Naive thymus-derived CD8-positive, alpha-beta T cell (primary cell): ENCODE results near the gene MRPL53. TPM values are rescaled to one million over a fixed set of nuclear protein-coding genes. Genes with fewer than 3 reads are reported as not detected.
"Not testable (repeated sequence)": the region's sequence is repeated elsewhere in the genome, so short reads cannot be mapped to it uniquely, and the experiment has no call there.

Experiments used
- ATAC-seq, 2 donors: fragments of 150-1000 bp; cut with Tn5 transposase in 1 of 2; sonication (Bioruptor Pico), chemical (Tn5 transposase) in 1 of 2; 1 replicate in 1 of 2; 2 replicates in 1 of 2; pipeline ENCODE4 v1.10.0; 2021; ENCODE audit warnings: mild to moderate bottlenecking in 2 of 2, moderate library complexity in 2 of 2
- POLR2A ChIA-PET: fragments of 350-600 bp; sonication (Branson Sonifier 250); formaldehyde crosslinking; loops from one replicate; lab custom pipeline; 2021; ENCODE audit warnings: antibody characterized with exemption; lab: Charles Lee
- DNase-seq, 10 donors: peaks; one replicate each; pipeline versions ENCODE4 v3.0.0 to v3.0.0-alpha.2; 2020 to 2022
- H3K27ac Mint-ChIP-seq, 10 donors: one replicate each; pipeline ENCODE4 v1.8.0; 2020 to 2022; ENCODE audit warnings: mild to moderate bottlenecking in 10 of 10, mixed read lengths in 10 of 10, moderate library complexity in 4 of 10, inconsistent platforms in 1 of 10
- H3K27me3 Mint-ChIP-seq, 5 donors: one replicate each; pipeline ENCODE4 v1.8.0; 2021 to 2022; ENCODE audit warnings: mixed read lengths in 5 of 5
- H3K36me3 Mint-ChIP-seq, 3 donors: one replicate each; pipeline ENCODE4 v1.8.0; 2020 to 2022; ENCODE audit warnings: mixed read lengths in 3 of 3, mild to moderate bottlenecking in 2 of 3, inconsistent platforms in 1 of 3
- H3K4me1 Mint-ChIP-seq, 4 donors: one replicate each; pipeline ENCODE4 v1.8.0; 2021 to 2022; ENCODE audit warnings: mixed read lengths in 4 of 4
- H3K4me3 Mint-ChIP-seq, 10 donors: one replicate each; pipeline ENCODE4 v1.8.0; 2020 to 2022; ENCODE audit warnings: mild to moderate bottlenecking in 10 of 10, mixed read lengths in 10 of 10, moderate library complexity in 6 of 10, inconsistent platforms in 1 of 10
- H3K9me3 Mint-ChIP-seq, 9 donors: one replicate each; pipeline ENCODE4 v1.8.0; 2020 to 2022; ENCODE audit warnings: mixed read lengths in 9 of 9, mild to moderate bottlenecking in 3 of 9, inconsistent platforms in 1 of 9, moderate library complexity in 1 of 9
- polyA plus RNA-seq, 3 donors: library from polyadenylated mRNA; unstranded; fragments of 300-500 nt; fragmentation: Illumina TruSeq; gene quantifications; one replicate each; pipeline ENCODE4 v1.2.3, GENCODE V29; 2021
- total RNA-seq, 8 experiments: library from RNA in 2 of 8; stranded (reverse) in 2 of 8; gene quantifications; one replicate each; pipeline ENCODE4 v1.2.3 and lab custom pipeline; 2021 to 2026

Gene MRPL53
- total and polyA plus RNA-seq, 5 experiments from 2014 or later = 72.0 to 171 (median 148) TPM

- DNase-seq = no peak
- no peak for ATAC-seq
- Mint-ChIP-seq H3K9me3 (peaks cover 0 to 1% (median 0%) of the 10 kb centered on the region in 9 donors), H3K27ac (peak overlapping the region in 1 of 10 donors; percentile 32), H3K4me3 (no peak overlapping the region), H3K27me3 (no peaks in the 10 kb centered on the region), H3K36me3 (peaks cover 0 to 56% (median 12%) of the 10 kb centered on the region in 3 donors), H3K4me1 (peaks cover 0 to 6% (median 2%) of the 10 kb centered on the region in 4 donors)
- POLR2A ChIA-PET = no interaction called here
Observed at GRCh38 chr2:74491648-74492544, 19.4 kb upstream of the MRPL53 start.

DNA sequence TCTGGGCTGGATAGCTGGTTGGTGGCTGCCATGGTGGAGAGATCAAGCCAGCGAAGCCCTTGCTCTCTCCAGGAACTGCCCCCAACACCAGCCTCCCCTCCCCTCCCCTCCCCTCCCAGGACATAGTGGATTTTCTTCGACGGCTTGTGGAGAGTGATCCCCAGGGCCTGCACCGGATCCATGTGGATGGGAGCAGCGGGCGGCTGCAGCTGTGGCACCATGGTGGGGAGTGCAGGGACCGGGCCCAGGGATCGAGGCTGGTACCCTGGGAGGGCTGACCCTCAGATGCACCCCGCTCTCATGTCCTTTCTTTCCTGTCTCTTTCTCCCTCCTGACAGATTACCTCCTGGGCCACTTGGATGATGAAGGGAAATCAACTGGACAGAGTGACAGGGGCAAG, 17.4 kb upstream of the MRPL53 start:
- ATAC-seq (no peak), DNase-seq (no peak)
- no peaks in the 10 kb centered on the region for H3K27me3 Mint-ChIP-seq
- H3K4me1 Mint-ChIP-seq = peaks cover 4 to 13% (median 8%) of the 10 kb centered on the region in 4 donors
- no peaks in the 10 kb centered on the region for H3K9me3 Mint-ChIP-seq
- H3K27ac Mint-ChIP-seq = no peak overlapping the region
- H3K4me3 Mint-ChIP-seq = no peak overlapping the region
- POLR2A ChIA-PET = no interaction called here
- peaks cover 0 to 74% (median 14%) of the 10 kb centered on the region in 3 donors for H3K36me3 Mint-ChIP-seq

- Mint-ChIP-seq H3K4me3 (no peak overlapping the region), H3K4me1 (peaks cover 6 to 17% (median 9%) of the 10 kb centered on the region in 4 donors), H3K27ac (peak overlapping the region in 2 of 10 donors; percentile 49 to 75), H3K27me3 (no peaks in the 10 kb centered on the region), H3K9me3 (no peaks in the 10 kb centered on the region), H3K36me3 (peaks cover 0 to 70% (median 11%) of the 10 kb centered on the region in 3 donors)
- DNase-seq (no peak), ATAC-seq (no peak)
- POLR2A ChIA-PET = no interaction called here
Observed at GRCh38 chr2:74488643-74489481, 16.4 kb upstream of the MRPL53 start.

- DNase-seq (no peak), ATAC-seq (no peak)
- no peaks in the 10 kb centered on the region for H3K27me3 Mint-ChIP-seq
- H3K4me1 Mint-ChIP-seq = peaks cover 15 to 31% (median 21%) of the 10 kb centered on the region in 4 donors
- POLR2A ChIA-PET = interaction anchor here (0.7 to 0.8 kb wide), 2 partner anchors 14 to 47 kb away, joined by 3 read pairs; no protein-coding TSS in a partner anchor
- no peaks in the 10 kb centered on the region for H3K9me3 Mint-ChIP-seq
- H3K4me3 Mint-ChIP-seq = no peak overlapping the region
- peaks cover 0 to 48% (median 7%) of the 10 kb centered on the region in 3 donors for H3K36me3 Mint-ChIP-seq
- H3K27ac Mint-ChIP-seq = peak overlapping the region in 1 of 10 donors; percentile 67
Observed at GRCh38 chr2:74486141-74486540, 13.7 kb upstream of the MRPL53 start.

GRCh38 chr2:74483675-74484164, 11.2 kb upstream of the MRPL53 start:
- not testable (repeated sequence) for H3K27me3 Mint-ChIP-seq, DNase-seq, H3K9me3 Mint-ChIP-seq, ATAC-seq
- POLR2A ChIA-PET = interaction anchor here (0.7 to 5.4 kb wide), 15 partner anchors 10 to 305 kb away, joined by 3 to 159 read pairs (median 7); partner anchors contain the start of genes AUP1, HTRA2, INO80B and MOGS
- Mint-ChIP-seq H3K36me3 (peaks cover 0 to 50% (median 7%) of the 10 kb centered on the region in 3 donors), H3K4me3 (peak overlapping the region; percentile 90 to 100 (median 100)), H3K4me1 (peaks cover 15 to 47% (median 36%) of the 10 kb centered on the region in 4 donors), H3K27ac (peak overlapping the region in 9 of 10 donors; percentile 99 to 100 (median 100))

DNA sequence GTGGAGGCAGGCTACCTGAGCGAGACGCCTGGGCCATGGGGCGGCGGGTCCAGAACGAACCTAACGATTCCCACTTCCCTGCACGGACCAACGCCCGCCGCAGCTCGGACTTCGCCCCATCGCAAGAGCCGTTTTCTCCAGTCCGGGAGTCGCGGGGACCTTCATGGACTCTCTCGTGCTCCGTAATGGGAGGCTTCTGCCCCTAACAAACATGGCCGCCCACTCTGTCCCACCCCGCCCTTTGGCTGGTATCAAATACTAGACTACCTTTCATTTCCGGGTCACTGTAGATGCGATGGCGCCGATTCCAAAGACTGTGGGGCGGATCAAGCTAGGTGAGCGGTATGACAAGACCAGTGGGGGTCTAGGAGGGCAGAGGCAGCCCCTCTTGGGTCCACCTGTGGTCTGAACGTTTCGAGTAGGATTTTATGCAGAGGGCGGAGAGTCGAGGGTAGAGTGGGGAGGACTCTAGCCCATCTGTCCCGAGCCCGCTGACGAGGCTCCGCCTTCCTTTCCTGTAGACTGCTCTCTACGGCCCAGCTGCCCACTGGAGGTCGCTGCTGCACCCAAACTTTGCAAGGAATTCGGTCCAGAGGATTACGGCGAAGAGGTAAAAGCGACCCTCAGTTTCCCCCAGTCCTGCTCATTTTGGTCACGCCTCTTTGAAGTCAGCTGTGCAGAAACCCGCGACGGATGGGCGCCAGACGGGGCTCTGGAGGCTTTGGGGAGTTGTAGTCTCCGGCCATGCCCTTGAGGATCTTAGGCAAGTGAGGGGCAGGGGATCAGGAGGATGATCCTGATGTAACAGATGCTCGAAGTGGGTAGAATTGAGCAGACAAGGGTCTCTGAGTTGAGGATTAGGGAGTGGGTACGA, 10.6 kb upstream of the MRPL53 start, which contains the start of the genes CCDC142 and TTC31:
Gene CCDC142, minus strand, starts transcription at position 198 of the 874 bp plus-strand sequence. Its CDS starts 161 bp downstream, at position 37.
Gene TTC31, plus strand, starts transcription at position 281 of the 874 bp plus-strand sequence. Its CDS starts 15 bp downstream, at position 296.
- peak within 1 kb of the TSS; percentile 90 to 100 (median 100) for H3K4me3 Mint-ChIP-seq
- no peaks in the 10 kb centered on the region for H3K27me3 Mint-ChIP-seq
- DNase-seq = peak; percentile 80 to 99 (median 93)
- POLR2A ChIA-PET = interaction anchor here (0.8 to 5.4 kb wide), 21 partner anchors 10 to 305 kb away, joined by 3 to 159 read pairs (median 5); partner anchors contain the start of genes AUP1, C2orf81, HTRA2 and INO80B
- peaks cover 0 to 51% (median 7%) of the 10 kb centered on the region in 3 donors for H3K36me3 Mint-ChIP-seq
- peaks cover 15 to 47% (median 36%) of the 10 kb centered on the region in 4 donors for H3K4me1 Mint-ChIP-seq
- H3K27ac Mint-ChIP-seq = peak within 1 kb of the TSS; percentile 97 to 100 (median 100)
- no peaks in the 10 kb centered on the region for H3K9me3 Mint-ChIP-seq
- peak; percentile 91 to 93 for ATAC-seq

DNA sequence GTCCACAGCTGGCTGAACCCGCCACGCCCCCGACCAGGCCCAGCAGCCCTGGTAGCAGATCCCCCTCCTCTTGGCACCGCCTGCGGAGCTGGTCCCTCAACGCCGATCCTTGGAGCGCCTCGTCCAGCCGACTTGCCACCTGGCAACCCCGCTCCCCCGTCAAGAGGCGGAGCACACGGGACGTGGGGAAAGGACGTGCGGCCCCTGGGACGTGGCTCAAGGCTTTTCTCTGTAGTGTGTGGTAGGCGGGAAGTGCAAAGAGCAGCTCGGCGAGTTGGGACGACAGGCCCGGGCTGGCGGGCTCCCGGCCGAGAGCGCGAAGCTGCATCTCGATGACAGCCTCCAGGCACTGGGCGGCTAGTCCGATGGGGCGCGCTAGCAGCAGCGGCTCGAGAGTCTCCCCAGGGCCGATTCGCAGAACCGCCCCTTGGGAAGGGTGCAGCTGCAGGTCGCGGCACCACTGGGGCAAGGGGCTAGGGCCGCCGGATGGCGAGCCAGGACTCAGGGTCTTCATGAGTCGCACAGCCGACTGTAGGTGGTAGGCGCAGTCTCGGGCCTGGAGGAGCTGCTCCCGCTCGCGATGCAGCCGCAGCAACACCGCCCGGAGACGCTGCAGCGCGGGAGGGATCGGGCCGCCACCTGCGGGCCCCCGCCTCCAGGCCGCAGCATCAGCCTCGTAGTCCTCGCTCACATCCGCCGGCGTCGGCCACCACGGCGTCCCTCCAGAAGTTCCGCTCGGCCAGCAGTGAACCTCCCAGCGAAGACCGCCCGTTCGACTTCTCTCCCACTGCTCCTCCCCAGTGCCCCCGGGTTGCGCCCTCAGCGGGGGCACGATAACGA, 9.7 kb upstream of the MRPL53 start:
- Mint-ChIP-seq H3K27ac (peak overlapping the region; percentile 97 to 100 (median 100)), H3K4me3 (peak overlapping the region; percentile 90 to 100 (median 100)), H3K36me3 (peaks cover 0 to 52% (median 7%) of the 10 kb centered on the region in 3 donors), H3K4me1 (peaks cover 18 to 51% (median 38%) of the 10 kb centered on the region in 4 donors), H3K9me3 (no peaks in the 10 kb centered on the region), H3K27me3 (no peaks in the 10 kb centered on the region)
- DNase-seq = peak in 6 of 10 donors; percentile 31 to 76 (median 40)
- ATAC-seq = peak; percentile 50 to 56
- POLR2A ChIA-PET = interaction anchor here (0.6 to 5.4 kb wide), 22 partner anchors 9 to 356 kb away, joined by 3 to 159 read pairs (median 5); partner anchors contain the start of genes AUP1, C2orf81, HTRA2 and INO80B

- H3K4me1 Mint-ChIP-seq = peaks cover 16 to 49% (median 35%) of the 10 kb centered on the region in 4 donors
Observed at GRCh38 chr2:74481431-74481830, 9.0 kb upstream of the MRPL53 start.

DNA sequence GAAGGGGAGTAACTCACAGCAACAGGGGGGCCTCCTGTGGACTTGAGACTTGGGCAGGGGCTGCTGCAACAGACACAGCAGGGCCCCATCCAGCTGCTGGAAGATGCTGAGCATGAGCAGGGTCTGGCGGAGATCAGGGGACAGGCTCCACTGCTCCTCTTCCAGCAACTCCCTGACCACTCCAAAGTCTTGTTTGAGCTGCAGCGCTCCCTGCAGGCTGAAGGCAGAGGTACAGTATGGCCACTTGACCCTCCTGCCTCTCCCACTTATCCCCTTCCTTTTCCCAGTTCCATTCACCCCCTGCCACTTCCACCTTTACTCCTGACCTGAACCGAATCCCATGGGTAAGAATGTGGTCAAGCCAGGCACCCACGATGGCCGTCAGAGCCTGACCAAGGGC, 2.4 kb upstream of the MRPL53 start:
- Mint-ChIP-seq H3K36me3 (peaks cover 0 to 35% (median 14%) of the 10 kb centered on the region in 3 donors), H3K9me3 (no peaks in the 10 kb centered on the region), H3K4me3 (peak overlapping the region in 2 of 10 donors; percentile 48 to 62), H3K27me3 (no peaks in the 10 kb centered on the region), H3K4me1 (peaks cover 20 to 46% (median 32%) of the 10 kb centered on the region in 4 donors), H3K27ac (peak overlapping the region in 2 of 10 donors; percentile 20 to 29)
- ATAC-seq (no peak), DNase-seq (no peak)
- POLR2A ChIA-PET = interaction anchor here (0.9 to 5.8 kb wide), 4 partner anchors 7 to 111 kb away, joined by 3 to 172 read pairs (median 44); partner anchors contain the start of genes CCDC142, INO80B, MOGS and TTC31

More at GRCh38 chr2:74481431-74481830, 9.0 kb upstream of the MRPL53 start:
- no peak for DNase-seq
- no peak for ATAC-seq
- Mint-ChIP-seq H3K9me3 (no peaks in the 10 kb centered on the region), H3K27me3 (no peaks in the 10 kb centered on the region), H3K4me3 (peak overlapping the region; percentile 67 to 100 (median 100)), H3K27ac (peak overlapping the region in 7 of 10 donors; percentile 20 to 100 (median 56)), H3K36me3 (peaks cover 0 to 49% (median 7%) of the 10 kb centered on the region in 3 donors)
- POLR2A ChIA-PET = interaction anchor here (0.6 to 5.4 kb wide), 8 partner anchors 8 to 42 kb away, joined by 3 to 159 read pairs (median 12); partner anchors contain the start of genes INO80B, MOGS, MRPL53 and PCGF1

DNA sequence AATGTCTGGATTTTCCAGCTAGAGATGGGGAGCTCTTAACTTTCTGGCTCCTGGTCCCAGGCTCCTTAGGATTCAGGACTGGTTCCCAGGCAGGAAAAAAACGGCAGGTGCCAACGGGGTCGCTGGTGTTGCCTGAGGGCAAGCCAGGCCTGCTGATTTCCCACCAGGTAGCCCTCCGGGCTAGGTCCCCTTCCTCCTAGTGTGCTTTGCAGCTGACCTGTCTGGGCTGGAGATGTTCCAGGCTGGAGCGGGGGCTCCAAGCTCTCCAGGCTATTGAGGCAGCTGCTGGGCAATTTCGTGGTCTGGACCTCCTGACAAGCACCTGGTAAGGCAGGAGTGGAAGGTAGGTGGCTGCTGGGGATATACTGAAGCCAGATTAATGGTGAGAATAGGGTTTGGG, 2.0 kb upstream of the MRPL53 start:
- peaks cover 21 to 44% (median 33%) of the 10 kb centered on the region in 4 donors for H3K4me1 Mint-ChIP-seq
- peak overlapping the region in 3 of 10 donors; percentile 15 to 52 (median 20) for H3K27ac Mint-ChIP-seq
- DNase-seq = no peak
- peak overlapping the region in 3 of 10 donors; percentile 14 to 48 (median 30) for H3K4me3 Mint-ChIP-seq
- POLR2A ChIA-PET = interaction anchor here (0.7 to 5.8 kb wide), 5 partner anchors 8 to 111 kb away, joined by 3 to 172 read pairs (median 6); partner anchors contain the start of genes CCDC142, INO80B, MOGS and TTC31
- ATAC-seq = no peak
- H3K27me3 Mint-ChIP-seq = no peaks in the 10 kb centered on the region
- peaks cover 0 to 33% (median 13%) of the 10 kb centered on the region in 3 donors for H3K36me3 Mint-ChIP-seq
- H3K9me3 Mint-ChIP-seq = no peaks in the 10 kb centered on the region
